ENCODE measurements around the gene ACSF2. TPM values are rescaled to one million over a fixed set of nuclear protein-coding genes. Genes with fewer than 3 reads are reported as not detected.
A peak's percentile ranks its signal among the peaks of the same experiment; 100 is the strongest.
"Not testable (repeated sequence)": the region's sequence is repeated elsewhere in the genome, so short reads cannot be mapped to it uniquely, and the experiment has no call there.

The ACSF2 gene
- total RNA-seq, 3 donors from 2014 or later (not counting 1 experiment from before 2014, with no cell fraction given): 24.2 to 40.6 (median 25.8) TPM

DNA sequence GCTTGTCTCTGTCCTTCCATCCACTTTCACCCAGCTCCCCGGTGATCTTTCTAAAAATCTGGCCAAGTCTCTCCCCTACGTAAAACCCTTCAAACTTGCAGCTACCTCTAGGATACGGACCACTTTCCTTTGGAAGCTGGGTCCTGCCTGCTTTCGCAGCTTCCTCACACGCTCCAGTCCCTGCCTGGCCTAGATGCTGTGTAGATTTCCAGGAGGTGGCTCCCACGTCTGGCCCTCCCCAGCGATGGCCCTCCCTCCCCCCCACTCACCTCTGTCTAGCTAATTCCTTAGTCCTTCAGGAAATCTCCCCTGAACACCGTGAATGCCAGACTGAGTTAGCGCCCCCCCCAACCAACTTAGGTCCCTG is 28.1 kb upstream of the ACSF2 start:
- Histone ChIP-seq H3K27me3 (ENCODE audit: control insufficient read depth, insufficient read depth, low read length) (no peaks in the 10 kb centered on the region), H3K36me3 (ENCODE audit: control insufficient read depth, insufficient read depth, low read length) (peaks cover 18% of the 10 kb centered on the region), H3K4me3 (ENCODE audit: low read length) (no peak overlapping the region), H3K27ac (ENCODE audit: low read length) (no peak overlapping the region), H3K4me1 (ENCODE audit: control insufficient read depth, insufficient read depth, low read length) (peaks cover 22% of the 10 kb centered on the region), H3K9me3 (ENCODE audit: control insufficient read depth, insufficient read depth, low read length) (no peaks in the 10 kb centered on the region)
- DNase-seq (no peak), ATAC-seq (no peak)
- TF ChIP-seq, protein P1, sequence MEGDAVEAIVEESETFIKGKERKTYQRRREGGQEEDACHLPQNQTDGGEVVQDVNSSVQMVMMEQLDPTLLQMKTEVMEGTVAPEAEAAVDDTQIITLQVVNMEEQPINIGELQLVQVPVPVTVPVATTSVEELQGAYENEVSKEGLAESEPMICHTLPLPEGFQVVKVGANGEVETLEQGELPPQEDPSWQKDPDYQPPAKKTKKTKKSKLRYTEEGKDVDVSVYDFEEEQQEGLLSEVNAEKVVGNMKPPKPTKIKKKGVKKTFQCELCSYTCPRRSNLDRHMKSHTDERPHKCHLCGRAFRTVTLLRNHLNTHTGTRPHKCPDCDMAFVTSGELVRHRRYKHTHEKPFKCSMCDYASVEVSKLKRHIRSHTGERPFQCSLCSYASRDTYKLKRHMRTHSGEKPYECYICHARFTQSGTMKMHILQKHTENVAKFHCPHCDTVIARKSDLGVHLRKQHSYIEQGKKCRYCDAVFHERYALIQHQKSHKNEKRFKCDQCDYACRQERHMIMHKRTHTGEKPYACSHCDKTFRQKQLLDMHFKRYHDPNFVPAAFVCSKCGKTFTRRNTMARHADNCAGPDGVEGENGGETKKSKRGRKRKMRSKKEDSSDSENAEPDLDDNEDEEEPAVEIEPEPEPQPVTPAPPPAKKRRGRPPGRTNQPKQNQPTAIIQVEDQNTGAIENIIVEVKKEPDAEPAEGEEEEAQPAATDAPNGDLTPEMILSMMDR (IDR thresholded peaks at IDR 0.05): no peak
- 67% methylated on average over 9 of the region's 9 CpGs for WGBS (ENCODE audit: insufficient coverage)
- H3K9me3 Mint-ChIP-seq: no peaks in the 10 kb centered on the region
- intact Hi-C loops (cut with micrococcal nuclease): loop anchor here (5.0 kb wide), 1 partner anchor 36 kb away; no protein-coding TSS in a partner anchor
- no peaks in the 10 kb centered on the region for H3K27me3 Mint-ChIP-seq (ENCODE audit: low read depth in 2 of 2)
- peak overlapping the region; percentile 59 to 79 for H3K27ac Mint-ChIP-seq
- H3K4me1 Mint-ChIP-seq: peaks cover 29 to 41% of the 10 kb centered on the region in 2 donors
- H3K4me3 Mint-ChIP-seq: peak overlapping the region; percentile 92
- peaks cover 15% of the 10 kb centered on the region for H3K36me3 Mint-ChIP-seq

- H3K4me3 ChIP-seq (ENCODE audit: low read length); H3K9me3 ChIP-seq (ENCODE audit: control insufficient read depth, insufficient read depth, low read length); H3K36me3 Mint-ChIP-seq; DNase-seq; H3K27me3 Mint-ChIP-seq (ENCODE audit: low read depth in 2 of 2); ATAC-seq; H3K27ac ChIP-seq (ENCODE audit: low read length); H3K9me3 Mint-ChIP-seq; H3K27me3 ChIP-seq (ENCODE audit: control insufficient read depth, insufficient read depth, low read length); H3K36me3 ChIP-seq (ENCODE audit: control insufficient read depth, insufficient read depth, low read length): not testable (repeated sequence)
- peak overlapping the region in 1 of 2 donors; percentile 79 for H3K27ac Mint-ChIP-seq
- intact Hi-C loops (cut with micrococcal nuclease): loop anchor here (5.0 kb wide), 1 partner anchor 36 kb away; no protein-coding TSS in a partner anchor
- peaks cover 23 to 33% of the 10 kb centered on the region in 2 donors for H3K4me1 Mint-ChIP-seq
- peak overlapping the region; percentile 50 for H3K4me3 Mint-ChIP-seq
- H3K4me1 ChIP-seq (ENCODE audit: control insufficient read depth, insufficient read depth, low read length): peaks cover 22% of the 10 kb centered on the region
- 100% methylated on average over 2 of the region's 3 CpGs for WGBS (ENCODE audit: insufficient coverage)
Measured at GRCh38 chr17:50398672-50399071, 27.3 kb upstream of the ACSF2 start.

DNA sequence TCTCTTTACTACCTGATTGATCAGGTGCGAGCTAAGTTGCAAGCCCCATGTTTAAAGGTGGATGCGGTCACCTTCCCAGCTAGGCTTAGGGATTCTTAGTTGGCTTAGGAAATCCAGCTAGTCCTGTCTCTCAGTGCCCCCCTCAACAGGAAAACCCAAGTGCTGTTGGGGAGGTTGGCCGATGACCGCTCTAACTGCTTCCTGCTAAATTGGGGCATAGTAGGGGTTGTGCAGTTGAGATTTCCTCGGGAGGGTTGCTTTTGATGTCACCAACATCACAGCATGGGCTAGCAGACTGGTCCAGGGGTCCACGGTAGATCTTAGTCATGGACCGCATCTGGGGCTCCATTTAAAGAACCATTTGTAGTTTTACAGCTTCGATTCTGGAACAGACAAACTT is 26.4 kb upstream of the ACSF2 start:
- H3K9me3 ChIP-seq (ENCODE audit: control insufficient read depth, insufficient read depth, low read length); H3K36me3 Mint-ChIP-seq; H3K4me3 ChIP-seq (ENCODE audit: low read length); H3K9me3 Mint-ChIP-seq; H3K27ac ChIP-seq (ENCODE audit: low read length); H3K27ac Mint-ChIP-seq; H3K36me3 ChIP-seq (ENCODE audit: control insufficient read depth, insufficient read depth, low read length); DNase-seq; H3K27me3 ChIP-seq (ENCODE audit: control insufficient read depth, insufficient read depth, low read length); ATAC-seq; H3K4me3 Mint-ChIP-seq: not testable (repeated sequence)
- Mint-ChIP-seq H3K4me1 (peaks cover 22 to 26% of the 10 kb centered on the region in 2 donors), H3K27me3 (ENCODE audit: low read depth in 2 of 2) (peaks cover 9 to 10% of the 10 kb centered on the region in 2 donors)
- intact Hi-C loops (cut with micrococcal nuclease): loop anchor here (5.0 kb wide), 1 partner anchor 37 kb away; no protein-coding TSS in a partner anchor
- peaks cover 22% of the 10 kb centered on the region for H3K4me1 ChIP-seq (ENCODE audit: control insufficient read depth, insufficient read depth, low read length)
- WGBS (ENCODE audit: insufficient coverage): 92% methylated on average over 8 of the region's 8 CpGs

DNA sequence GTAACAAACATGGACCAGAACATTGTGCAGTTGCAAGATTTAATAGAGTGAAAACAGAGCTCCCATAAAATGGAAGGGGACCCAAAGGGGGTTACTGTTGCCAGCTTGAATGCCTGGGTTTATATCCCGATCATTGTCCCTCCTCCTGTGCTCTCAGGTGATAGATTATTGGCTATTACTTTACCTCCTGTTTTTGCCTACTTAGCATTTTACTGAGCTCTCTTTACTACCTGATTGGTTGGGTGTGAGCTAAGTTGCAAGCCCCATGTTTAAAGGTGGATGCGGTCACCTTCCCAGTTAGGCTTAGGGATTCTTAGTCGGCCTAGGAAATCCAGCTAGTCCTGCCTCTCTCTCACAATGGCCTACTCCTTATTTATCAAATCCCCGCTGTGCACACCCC is 20.7 kb upstream of the ACSF2 start:
- DNase-seq; intact Hi-C loops (cut with micrococcal nuclease); H3K9me3 Mint-ChIP-seq; H3K27ac ChIP-seq (ENCODE audit: low read length); H3K9me3 ChIP-seq (ENCODE audit: control insufficient read depth, insufficient read depth, low read length); H3K27me3 ChIP-seq (ENCODE audit: control insufficient read depth, insufficient read depth, low read length); H3K4me1 Mint-ChIP-seq; H3K4me1 ChIP-seq (ENCODE audit: control insufficient read depth, insufficient read depth, low read length); H3K4me3 ChIP-seq (ENCODE audit: low read length); H3K27ac Mint-ChIP-seq; H3K36me3 ChIP-seq (ENCODE audit: control insufficient read depth, insufficient read depth, low read length); ATAC-seq; H3K4me3 Mint-ChIP-seq; H3K36me3 Mint-ChIP-seq: not testable (repeated sequence)
- WGBS (ENCODE audit: insufficient coverage): 89% methylated on average over 4 of the region's 4 CpGs
- peaks cover 22% of the 10 kb centered on the region in 2 donors for H3K27me3 Mint-ChIP-seq (ENCODE audit: low read depth in 2 of 2)

DNA sequence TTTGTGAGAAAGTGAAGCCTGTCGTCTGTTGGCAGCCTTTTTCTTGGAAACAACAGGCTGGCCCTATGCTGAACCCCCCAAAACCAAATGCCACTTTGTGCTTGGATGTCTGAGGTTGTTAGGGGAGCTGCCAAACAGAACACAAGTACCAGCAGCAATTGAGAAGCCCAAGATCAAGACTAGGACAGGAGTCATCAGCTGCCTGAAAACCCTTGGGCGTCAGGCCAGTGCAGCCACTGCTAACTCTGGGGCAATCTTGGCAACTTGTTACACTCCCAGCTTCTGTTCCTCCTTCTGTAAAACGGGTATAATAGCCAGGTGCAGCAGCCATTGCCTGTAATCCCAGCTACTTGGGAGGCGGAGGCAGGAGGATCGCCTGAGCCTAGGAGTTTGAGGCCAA is 19.4 kb upstream of the ACSF2 start:
- H3K9me3 ChIP-seq (ENCODE audit: control insufficient read depth, insufficient read depth, low read length): no peaks in the 10 kb centered on the region
- Mint-ChIP-seq H3K36me3 (no peaks in the 10 kb centered on the region), H3K27ac (no peak overlapping the region), H3K4me1 (no peaks in the 10 kb centered on the region), H3K9me3 (no peaks in the 10 kb centered on the region), H3K27me3 (ENCODE audit: low read depth in 2 of 2) (peaks cover 22 to 23% of the 10 kb centered on the region in 2 donors), H3K4me3 (no peak overlapping the region)
- DNase-seq: no peak
- H3K27ac ChIP-seq (ENCODE audit: low read length): no peak overlapping the region
- H3K4me1 ChIP-seq (ENCODE audit: control insufficient read depth, insufficient read depth, low read length): no peaks in the 10 kb centered on the region
- no peak overlapping the region for H3K4me3 ChIP-seq (ENCODE audit: low read length)
- H3K27me3 ChIP-seq (ENCODE audit: control insufficient read depth, insufficient read depth, low read length): no peaks in the 10 kb centered on the region
- ATAC-seq: no peak
- intact Hi-C loops (cut with micrococcal nuclease): no loop called here
- 81% methylated on average over 5 of the region's 5 CpGs for WGBS (ENCODE audit: insufficient coverage)
- TF ChIP-seq, protein P1 (IDR thresholded peaks at IDR 0.05): no peak
- H3K36me3 ChIP-seq (ENCODE audit: control insufficient read depth, insufficient read depth, low read length): no peaks in the 10 kb centered on the region

All from natural killer cell (primary cell).